Measurements from ENCODE around the gene POMP. TPM values are rescaled to one million over a fixed set of nuclear protein-coding genes. Genes with fewer than 3 reads are reported as not detected.

Gene POMP, protein sequence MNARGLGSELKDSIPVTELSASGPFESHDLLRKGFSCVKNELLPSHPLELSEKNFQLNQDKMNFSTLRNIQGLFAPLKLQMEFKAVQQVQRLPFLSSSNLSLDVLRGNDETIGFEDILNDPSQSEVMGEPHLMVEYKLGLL
- 85.9 and 99.2 TPM in 2 replicates for total RNA-seq

DNA sequence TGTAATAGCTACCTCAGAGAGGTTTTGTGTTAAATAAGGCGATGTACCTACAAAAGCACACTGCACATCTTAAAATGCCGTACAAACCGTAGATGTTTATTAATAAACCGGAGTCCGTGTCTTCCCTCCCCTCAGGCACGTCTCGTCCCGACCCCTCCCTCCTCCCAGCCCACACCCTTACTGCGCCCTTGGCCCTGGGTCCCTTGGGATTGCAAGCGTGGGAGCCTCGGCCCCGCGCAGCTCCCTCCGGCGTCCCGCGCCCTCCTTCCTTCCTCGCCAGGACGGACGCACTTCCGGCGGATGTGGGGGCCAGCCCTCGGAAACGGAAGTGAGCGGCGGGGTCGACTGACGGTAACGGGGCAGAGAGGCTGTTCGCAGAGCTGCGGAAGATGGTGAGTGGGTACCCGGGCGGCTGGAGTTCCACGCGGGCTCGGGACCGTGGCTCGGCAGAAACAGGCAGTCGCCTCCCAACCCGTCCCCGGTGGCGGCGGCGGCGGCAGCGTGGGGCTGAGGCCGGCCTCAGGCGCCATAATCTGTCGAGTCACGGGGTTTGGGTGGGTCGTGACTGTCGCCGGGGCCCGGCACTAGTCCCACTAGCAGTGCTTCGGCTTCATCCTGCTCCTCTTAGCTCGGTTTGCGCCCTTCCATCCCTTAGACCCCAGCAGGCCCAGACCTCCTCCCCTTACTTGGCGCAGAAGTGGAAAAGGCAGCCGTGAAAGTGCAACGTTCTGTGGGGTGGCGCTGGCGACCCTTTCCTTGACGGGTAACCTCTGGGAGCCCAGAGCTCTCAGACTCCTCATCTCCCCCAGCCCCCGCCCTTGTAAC lies at the start of gene POMP:
POMP (plus strand) TSS at position 335 of the 825 bp plus-strand sequence; CDS start at position 390, 55 bp downstream.

DNA sequence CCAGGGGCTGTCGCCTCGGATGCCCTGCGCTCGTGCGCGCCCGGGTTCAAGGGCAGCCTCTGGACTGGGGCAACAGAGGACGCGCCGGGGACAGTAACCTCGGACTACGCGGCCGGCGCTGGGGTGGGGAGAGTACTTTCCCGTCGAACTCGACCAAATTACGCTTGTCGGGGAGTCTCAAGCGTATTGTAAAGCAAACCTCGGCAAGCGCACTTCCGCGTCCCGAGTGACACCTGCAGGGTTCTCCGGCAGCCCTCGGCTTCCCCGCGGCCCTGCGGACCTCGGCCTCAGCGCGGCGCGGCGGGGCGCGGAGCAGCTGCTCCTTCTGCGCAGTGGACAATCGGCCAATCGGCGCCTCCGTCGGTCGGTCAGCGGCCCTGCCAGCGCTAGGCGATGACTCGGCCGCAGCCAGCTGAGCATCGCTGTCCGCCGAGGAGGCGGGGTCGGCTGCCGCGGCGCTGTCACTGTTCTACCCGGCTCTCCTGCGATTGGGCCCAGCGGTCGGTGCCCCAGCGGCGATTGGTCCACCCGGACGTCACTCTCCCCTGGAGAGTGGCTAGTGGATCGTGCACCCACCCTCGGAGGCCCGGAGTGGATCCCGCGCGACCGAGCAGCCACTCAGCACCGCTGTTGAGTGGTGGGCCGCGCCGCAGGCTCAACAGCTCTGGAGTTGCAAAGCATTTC lies 59.8 kb downstream of the POMP start, which contains the start of gene SLC46A3:
SLC46A3 (minus strand) TSS at position 428 of the 684 bp plus-strand sequence. CDS start 972 bp downstream, outside the sequence.

Small RNA genes lying within 50 kb of the gene (small RNA-seq; reads per million reads assigned to genes)
- not detected for gene RF00019
- not detected for gene RNU6-53P

Other genes with a start within 250 kb of the POMP start
- gene FLT1, start 164.0 kb upstream of the POMP start, total RNA-seq: 135 and 147 TPM in 2 replicates
- 3.3 and 5.2 TPM in 2 replicates for gene SLC46A3, start 59.8 kb downstream of the POMP start, total RNA-seq
- gene MTUS2, start 161.2 kb downstream of the POMP start, total RNA-seq: not detected in 2 replicates